GM18870 (cell line): ENCODE measurements around the gene PPT1.

Experiments
- ATAC-seq: cut with Tn5 transposase; IDR thresholded peaks from one replicate; pipeline ENCODE4 v1.9.1; 2021; ENCODE audit warnings: moderate library complexity; ENCODE audit not compliant: unreplicated experiment

Gene PPT1

DNA sequence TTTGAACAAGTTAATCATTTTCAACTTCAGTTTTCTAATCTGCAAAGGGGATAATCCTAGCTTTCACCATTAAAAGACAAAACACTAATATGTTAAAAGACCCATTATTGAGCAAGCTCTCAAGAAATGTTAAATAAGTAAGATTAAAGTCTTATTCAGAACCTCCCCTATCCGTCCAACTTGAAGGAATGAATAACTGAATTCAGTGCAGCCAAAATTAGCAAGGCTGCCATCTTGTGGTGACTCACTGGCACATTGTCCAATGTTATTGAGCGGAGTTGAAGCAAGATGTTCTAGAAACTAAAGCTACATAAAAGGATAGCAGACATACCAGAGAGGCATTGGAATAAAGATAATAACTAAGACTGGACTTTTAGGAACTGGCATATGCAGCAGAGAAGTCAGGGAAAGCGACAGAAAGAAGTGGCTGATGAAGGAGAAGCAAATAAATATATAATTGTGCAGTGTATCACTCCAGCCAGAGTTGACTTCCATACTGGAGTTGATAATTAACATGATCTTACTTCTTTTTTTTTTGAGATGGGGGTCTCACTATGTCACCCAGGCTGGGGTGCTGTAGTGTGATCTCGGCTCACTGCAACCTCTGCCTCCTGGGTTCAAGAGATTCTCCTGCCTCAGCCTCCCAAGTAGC is 64.7 kb downstream of the PPT1 start:
- ATAC-seq: no peak

DNA sequence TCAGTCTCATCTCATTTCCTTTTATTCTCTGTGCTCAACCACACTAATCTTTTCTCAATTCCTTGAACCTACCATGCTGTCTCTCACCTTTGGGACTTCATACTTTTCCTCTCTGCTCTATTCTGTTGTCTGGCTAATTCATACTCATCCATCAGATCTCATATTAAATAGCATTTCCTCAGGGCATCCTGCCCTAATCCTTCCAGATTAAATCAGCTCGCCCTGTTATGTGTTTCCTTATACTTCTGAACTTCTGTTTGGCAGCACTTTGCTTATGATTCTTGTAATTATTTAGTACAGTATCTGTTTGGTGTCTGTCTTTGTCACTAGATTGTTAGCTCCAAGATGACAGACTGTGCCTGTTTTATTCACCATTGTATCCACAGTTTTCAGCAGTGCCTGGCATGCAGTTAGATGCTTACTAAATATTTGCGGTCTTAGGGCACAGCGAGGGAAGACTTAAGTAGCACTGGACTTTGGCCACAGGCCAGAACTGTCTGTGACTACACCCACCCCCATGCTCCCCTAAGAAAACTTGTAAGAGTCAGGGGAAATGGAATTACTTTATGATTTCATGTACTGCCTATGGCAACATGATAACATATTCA is 66.4 kb downstream of the PPT1 start:
- ATAC-seq: no peak

DNA sequence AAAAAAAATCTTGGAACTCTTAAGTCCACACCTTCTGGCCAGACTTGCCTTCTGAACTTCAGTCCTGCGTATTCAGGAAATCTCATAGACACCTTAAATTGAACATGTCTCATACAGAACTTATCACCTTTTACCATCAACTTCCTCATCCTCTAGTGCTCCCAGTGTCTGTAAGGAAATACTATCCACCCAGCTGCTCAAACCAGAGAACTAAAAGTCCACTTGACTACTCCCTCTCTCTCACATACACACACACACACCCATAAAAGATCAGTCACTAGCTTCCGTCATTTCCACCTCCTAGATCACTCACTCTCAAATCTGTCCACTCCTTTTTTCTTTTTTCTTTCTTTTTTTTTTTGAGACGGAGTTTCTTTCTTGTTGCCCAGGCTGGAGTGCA is 67.4 kb downstream of the PPT1 start:
- no peak for ATAC-seq

DNA sequence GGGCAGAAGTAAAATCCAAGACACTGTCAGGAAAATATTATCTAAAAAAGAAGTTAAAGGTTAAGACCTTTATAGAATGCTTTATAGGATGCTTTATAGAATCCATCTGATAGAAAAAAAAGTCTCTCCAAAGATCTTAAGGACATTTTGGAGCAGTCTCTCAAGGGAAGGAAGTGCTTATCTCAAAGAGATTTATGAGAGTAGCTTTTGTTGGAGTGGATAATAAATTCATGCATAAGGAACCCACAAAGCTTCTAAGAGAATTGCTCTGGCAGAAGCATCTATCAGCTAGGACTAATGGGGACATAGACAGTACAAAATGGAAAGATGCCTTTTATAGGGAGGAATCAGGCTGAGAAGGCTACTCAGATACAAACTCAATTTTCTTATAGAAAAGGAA is 69.4 kb downstream of the PPT1 start:
- no peak for ATAC-seq

DNA sequence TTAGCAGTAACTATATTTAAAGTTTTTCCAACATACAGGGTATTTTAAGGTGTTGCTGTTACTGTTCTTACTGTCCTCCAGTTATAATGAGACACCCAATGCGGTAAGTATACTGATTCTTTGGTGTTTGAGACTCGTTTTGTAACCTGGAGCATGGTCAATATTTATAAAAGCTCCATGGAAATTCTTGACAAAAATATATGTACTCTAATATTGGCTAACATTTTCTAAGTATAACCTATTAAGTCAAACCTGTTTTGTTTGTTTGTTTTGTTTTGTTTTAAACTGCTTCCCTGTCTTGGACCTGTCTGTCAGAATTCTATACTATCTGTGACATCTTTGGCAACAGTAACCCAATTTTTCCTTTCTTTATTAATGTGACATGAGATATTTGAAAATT is 72.4 kb downstream of the PPT1 start:
- ATAC-seq: no peak

DNA sequence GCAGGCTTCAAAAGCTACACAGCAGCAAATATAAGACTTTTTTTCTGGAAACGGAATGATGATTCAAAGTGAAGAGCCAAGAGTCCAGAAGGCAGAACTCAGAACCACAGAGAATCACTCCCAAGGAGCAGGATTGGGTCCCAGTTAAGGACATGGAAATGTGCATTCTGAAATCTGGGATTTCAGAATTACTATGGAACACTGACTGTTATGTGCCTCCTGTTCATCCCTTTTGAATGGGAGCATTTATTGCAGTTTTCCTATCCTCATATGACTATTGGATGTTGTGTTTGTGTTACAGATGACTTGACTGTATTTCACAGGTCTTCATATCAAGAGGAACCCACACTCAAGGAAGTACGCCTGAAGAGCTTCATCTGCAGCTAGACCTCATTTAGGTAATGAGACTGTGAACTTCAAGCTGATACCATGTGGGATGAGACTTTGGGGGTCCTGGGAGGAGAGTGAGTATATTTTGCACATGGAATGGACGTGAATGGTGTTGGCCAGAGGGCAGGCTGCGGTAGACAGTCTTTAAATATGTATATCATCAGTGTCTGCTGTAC is 73.6 kb downstream of the PPT1 start:
- no peak for ATAC-seq
